ENCODE measurements around the gene CLEC10A.
A peak's percentile ranks its signal among the peaks of the same experiment; 100 is the strongest.
"Not testable (repeated sequence)": the region's sequence is repeated elsewhere in the genome, so short reads cannot be mapped to it uniquely, and the experiment has no call there.

The CLEC10A gene

DNA sequence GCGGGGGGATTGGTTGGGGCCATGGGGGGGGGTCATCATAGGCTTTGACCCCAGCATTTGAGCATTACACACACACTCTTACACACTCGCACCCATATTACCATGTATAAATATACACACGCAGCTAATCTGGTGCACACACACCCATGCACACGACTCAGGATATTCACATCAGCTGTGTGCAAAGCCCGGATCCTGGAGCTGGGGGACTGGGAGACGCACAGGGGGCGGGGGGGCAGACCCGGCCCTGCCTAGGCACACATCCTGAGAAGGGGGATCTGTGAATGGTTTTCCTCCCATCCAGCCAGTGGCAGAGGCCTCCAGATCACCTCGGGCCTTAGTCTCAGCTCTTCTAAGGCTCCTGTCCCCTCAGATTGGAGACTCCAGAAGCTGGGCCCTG lies 28.9 kb upstream of the CLEC10A start:
- DNase-seq (ENCODE audit: low read depth, low spot score): no peak

DNA sequence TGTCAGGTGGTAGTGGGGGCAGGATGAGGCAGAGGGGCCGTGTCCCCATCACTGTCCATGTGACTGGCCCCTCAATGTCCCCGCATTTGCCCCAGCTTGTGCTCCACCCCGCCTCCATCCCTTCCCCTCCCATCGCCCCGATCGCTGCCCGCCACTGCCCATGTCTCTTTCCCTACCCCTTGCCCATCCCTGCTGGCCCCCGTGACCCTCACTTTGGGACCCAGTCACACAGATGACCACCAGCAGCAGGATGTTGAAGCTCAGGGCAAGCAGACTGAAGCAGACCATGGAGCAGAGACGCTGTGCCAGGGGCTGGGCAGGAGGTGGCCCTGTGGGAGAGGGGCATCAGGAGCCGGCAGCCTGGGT lies 28.5 kb upstream of the CLEC10A start:
- no peak for DNase-seq (ENCODE audit: low read depth, low spot score)

DNA sequence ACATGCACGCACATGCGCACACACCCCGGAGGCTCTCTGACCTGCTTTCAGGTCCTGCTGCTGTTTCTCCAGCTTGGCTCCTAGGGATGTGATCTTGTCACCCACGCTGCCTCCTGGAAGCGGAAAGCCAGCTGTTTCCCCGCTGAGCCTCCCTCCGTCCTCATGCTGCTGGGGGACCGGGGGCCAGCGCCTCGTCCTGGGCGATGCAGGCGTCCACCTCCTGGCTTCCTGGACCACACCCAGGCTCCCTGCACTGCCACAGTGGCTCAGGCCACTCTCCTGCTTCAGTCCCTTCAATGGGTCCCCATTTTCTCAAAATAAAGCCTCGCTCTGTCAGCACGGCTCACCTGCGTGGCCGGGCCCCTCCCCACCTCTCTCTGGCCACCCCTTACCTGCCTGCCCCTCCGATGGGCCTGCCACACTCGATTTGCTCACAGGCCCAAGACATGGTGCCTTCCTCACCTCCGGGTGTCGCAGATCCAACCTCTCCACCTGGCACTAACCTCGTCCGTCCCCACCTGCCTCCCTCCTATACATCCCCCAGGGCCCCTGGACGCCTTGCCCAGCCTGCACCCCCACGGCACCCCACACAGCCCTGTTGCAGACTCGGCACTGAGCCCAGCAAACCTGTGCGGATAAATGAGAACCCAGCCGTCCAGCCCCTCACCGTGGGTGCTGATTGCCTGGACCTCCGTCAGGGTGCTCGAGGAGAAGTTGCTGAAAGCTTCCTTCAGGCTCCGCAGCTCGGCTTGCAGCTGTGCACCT lies 27.9 kb upstream of the CLEC10A start:
- no peak for DNase-seq (ENCODE audit: low read depth, low spot score)

DNA sequence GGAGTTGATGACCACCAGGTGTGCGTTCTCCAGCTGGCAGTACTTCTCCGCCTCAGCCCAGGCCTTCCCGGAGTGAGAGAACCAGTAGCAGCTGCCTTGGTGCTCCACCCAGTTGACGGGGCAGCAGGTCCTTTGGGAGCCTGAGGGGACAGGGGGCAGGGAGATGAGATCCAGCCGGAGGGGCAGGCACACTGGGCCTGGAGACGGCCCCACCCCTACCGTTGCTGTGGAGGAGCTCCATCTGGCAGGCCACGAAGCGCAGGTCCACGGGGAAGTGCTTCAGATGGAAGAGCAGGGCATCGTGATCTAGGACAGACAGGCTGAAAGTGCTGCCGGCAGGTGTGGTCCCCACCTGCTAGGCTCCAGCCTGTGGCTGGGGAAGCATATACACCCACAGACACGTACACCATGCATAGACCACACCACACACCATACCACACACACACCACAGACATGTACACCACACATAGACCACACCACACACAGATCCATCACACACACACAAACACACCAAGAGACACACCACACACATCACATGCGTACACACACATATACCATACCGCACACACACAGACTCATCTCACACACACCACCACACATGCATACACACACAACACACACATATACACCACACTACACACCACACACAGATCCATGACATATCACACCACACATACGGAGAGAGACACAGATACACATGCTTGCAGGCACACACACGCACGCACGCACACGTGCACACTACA lies 27.1 kb upstream of the CLEC10A start:
- no peak for DNase-seq (ENCODE audit: low read depth, low spot score)

DNA sequence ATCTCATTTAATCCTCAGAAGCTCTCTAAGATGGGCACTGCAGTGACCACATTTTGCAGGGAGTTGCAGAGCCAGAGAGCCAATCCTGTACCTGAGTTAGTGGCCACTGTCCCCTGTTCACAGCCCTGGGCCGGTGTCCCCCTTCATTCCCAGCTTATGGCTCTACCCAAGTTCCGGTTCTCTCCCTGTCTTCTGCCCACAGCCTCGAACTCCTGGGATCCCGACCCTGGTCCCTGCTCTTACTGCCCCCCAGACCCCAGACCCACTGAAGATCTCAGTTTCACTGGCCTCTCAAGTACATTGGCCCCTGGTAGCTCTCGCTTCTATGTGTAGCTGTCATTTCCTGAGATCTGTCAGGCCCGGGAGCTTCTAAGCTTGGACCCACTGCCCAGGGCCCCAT lies 22.4 kb upstream of the CLEC10A start:
- no peak for DNase-seq (ENCODE audit: low read depth, low spot score)

DNA sequence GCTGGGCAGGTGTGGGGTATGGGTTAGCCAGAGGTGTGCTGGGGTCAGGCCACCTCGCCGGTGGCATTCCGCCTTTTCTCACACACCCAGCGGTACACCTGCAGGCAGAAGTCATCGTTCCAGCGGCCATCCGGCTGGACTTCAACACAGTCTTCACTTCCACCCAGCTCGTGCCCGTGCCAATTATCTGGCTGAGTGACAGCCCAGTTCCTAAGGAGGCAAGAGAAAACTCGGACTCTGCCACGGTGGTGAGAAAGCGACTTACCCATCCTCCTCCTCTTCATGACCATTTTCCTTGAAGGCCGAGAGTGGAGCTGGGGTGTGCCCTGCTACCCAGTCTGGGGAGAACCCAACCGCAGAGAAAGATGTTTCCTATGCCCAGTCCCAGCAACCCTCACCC lies 21.5 kb upstream of the CLEC10A start:
- DNase-seq (ENCODE audit: low read depth, low spot score): no peak

DNA sequence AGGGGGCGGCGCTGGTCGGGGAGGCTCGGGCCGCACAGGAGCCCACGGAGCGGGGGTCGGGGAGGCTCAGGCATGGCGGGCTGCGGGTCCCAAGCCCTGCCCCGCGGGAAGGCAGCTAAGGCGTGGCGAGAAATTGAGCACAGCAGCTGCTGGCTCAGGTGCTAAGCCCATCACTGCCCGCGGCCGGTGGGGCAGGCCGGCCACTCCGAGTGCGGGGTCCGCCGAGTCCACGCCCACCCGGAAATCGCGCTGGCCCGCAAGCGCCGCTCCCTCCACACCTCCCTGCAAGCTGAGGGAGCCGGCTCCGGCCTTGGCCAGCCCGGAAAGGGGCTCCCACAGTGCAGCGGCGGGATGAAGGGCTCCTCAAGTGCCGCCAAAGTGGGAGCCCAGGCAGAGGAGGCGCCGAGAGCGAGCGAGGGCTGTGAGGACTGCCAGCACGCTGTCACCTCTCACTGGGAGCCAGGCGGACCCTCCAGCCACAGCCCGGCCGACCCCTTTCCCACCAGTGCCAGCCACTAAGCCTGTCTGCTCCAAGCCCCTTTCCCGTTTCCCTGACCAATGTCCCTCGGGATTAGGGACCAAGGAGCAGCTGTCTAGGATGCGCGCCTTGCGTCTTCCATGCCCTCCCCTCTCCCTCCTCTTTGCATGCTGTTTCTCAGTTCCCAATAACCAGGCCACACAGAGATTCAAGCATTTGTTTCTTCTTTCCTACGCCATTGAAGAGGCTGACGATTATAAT lies 20.8 kb upstream of the CLEC10A start:
- DNase-seq (ENCODE audit: low read depth, low spot score): not testable (repeated sequence)

DNA sequence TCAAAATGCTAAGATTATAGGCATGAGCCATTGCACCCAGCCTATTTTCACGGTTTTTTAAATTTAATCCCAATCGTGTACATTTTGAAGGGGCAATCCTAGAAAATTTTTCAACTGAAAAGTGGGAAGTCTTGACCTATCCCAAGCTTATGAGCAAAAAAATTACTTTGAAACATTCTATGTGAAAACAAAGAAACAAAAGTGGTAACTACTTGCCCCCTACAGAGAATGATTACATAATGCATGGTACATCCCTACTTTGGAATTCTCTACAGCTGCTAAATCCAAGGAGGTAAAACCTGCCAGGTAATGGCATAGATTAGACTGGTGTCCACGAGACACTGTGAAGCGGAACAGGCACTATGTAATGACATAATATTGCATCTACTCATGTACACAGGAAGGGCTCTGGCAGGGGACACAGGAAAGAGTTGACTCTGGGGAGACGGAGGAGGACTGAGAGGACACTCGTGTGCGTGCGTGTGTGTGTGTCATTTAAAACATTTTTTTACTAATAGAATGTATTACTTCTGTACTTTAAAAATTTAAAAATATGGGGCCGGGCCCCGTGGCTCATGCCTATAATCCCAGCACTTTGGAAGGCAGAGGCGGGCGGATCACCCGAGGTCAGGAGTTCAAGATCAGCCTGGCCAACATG lies 18.9 kb upstream of the CLEC10A start:
- no peak for DNase-seq (ENCODE audit: low read depth, low spot score)

DNA sequence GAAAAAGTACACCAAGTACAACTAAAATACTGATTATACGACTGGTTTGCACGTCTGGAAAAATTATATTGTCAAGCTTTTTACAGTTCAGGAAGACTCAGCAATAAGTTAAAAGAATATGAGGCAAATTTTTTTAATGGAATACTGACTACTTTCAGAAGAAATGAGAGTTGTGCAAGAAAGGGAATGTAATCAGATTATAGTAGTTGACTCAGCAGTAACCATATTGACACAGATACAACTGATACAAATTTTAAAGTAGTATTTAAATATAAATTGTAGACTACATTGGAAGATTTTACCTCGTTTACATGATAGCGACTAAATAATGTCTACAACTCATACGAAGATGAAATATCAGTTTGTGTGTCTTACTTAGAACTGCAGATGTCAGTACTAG lies 17.9 kb upstream of the CLEC10A start:
- DNase-seq (ENCODE audit: low read depth, low spot score): no peak

DNA sequence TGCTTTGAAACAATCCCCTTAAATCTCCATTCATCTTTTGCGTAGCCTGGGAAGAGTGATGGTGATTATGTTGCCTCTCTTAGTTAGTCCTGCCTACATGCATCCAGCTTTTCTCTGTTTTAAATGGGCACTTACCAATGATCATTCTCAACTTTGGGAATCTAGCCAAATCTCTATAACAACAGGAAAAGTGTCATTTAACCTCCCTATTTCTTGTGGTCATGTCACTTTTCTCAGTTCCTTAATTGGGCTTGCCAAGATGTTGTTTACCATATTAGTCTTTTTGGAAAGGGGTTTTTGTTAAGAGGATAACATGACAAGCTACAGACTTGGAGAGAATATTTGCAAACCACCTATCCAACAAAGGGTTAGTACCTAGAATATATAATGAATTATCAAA lies 15.6 kb upstream of the CLEC10A start:
- no peak for DNase-seq (ENCODE audit: low read depth, low spot score)

DNA sequence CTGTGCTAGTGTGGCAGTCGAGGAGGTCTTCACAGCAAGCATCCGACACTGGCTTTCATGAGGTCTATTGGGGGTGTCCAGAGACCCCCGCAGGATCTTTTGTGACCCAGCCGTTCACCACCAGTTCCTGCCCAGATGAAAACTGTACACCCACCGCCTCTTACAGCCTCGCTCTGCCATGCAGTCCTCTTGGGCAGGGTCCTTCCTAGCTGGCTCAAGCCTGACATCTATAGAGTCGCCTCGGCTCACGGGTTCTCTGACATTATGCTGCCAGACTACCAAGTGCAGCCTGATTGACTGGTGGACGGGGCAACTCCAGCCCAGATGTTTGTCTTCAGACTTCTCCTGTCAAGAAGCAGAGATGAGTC lies 14.6 kb upstream of the CLEC10A start:
- DNase-seq (ENCODE audit: low read depth, low spot score): no peak

DNA sequence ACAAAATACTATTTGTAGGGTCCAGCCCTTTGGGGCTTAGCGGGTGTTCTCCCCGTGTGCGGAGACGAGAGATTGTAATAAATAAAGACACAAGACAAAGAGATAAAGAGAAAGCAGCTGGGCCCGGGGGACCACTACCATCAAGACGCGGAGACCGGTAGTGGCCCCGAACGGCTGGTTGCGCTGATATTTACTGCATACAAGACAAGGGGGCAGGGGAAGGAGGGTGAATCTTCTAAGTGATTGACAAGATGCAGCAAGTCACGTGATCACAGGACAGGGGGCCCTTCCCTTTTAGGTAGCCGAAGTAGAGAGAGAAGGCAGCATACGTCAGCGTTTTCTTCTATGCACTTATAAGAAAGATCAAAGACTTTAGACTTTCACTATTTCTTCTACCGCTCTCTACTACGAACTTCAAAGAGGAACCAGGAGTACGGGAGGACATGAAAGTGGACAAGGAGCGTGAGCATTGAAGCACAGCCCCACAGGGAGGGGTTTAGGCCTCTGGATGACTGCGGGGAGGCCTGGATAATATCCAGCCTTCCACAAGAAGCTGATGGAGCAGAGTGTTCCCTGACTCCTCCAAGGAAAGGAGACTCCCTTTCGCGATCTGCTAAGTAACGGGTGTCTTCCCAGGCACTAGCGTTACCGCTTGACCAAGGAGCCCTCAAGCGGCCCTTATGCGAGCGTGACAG lies 11.4 kb upstream of the CLEC10A start:
- DNase-seq (ENCODE audit: low read depth, low spot score): not testable (repeated sequence)

DNA sequence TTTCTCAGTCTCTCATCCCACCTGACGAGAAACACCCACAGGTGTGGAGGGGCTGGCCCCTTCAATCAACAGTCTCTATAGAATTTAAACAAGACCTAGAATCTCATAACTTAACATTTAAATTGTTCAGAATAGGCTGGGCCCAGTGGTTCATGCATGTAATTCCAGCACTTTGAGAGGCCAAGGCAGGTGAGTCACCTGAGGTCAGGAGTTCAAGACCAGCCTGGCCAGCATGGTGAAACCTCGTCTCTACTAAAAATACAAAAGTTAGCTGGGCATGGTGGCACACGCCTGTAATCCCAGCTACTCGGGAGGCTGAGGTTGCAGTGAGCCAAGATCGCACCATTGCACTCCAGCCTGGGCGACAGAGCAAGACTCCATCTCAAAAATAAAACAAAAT lies 9.5 kb upstream of the CLEC10A start:
- DNase-seq (ENCODE audit: low read depth, low spot score): not testable (repeated sequence)

DNA sequence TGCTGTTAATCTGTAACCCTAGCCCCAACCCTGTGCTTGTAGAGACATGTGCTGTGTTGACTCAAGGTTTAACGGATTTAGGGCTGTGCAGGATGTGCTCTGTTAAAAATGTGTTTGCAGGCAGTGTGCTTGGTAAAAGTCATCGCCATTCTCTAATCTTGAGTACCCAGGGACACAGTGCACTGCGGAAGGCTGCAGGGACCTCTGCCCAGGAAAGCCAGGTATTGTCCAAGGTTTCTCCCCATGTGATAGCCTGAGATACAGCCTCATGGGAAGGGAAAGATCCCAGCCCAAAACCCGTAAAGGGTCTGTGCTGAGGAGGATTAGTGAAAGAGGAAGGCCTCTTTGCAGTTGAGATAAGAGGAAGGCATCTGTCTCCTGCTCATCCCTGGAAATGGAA lies 8.4 kb upstream of the CLEC10A start:
- not testable (repeated sequence) for DNase-seq (ENCODE audit: low read depth, low spot score)

DNA sequence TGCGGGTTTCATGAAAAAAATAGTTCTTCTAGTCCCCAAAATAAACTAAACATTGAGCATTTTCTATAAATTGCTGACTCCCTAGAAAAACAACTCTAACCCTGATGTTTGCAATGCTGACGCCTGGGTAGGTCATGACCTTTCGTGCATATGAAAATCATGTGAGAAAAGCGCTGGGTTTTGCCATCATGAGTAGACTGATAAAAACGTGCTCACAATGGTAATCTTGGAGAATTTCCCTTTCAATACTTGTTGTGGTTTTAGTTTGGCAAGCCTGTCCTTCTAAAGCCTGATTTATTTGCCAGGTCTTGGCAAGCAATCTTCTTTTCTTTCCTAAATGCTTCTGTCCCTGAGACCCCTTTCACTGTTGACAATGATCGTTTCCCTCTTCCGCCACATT lies 4.0 kb upstream of the CLEC10A start:
- DNase-seq (ENCODE audit: low read depth, low spot score): peak; percentile 67

DNA sequence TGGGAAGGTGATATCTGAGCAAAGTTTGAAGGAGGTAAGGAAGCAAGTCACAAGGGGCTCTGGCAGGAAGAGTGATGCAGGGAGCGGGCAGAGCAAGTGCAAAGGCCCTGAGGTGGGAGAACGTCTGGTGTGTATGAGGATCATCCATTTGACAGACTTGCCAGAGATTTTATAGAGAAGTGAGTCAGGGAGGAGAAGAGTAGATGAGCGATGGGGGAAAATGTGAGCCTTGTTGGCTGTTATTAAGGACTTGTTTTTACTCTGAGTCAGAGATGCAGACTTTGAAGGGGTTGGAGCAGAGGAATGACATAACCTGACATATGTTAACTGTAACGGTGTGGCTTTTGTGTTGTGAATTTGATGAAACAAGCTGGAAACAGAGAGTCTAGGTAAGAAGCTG lies 3.5 kb upstream of the CLEC10A start:
- DNase-seq (ENCODE audit: low read depth, low spot score): peak; percentile 54

DNA sequence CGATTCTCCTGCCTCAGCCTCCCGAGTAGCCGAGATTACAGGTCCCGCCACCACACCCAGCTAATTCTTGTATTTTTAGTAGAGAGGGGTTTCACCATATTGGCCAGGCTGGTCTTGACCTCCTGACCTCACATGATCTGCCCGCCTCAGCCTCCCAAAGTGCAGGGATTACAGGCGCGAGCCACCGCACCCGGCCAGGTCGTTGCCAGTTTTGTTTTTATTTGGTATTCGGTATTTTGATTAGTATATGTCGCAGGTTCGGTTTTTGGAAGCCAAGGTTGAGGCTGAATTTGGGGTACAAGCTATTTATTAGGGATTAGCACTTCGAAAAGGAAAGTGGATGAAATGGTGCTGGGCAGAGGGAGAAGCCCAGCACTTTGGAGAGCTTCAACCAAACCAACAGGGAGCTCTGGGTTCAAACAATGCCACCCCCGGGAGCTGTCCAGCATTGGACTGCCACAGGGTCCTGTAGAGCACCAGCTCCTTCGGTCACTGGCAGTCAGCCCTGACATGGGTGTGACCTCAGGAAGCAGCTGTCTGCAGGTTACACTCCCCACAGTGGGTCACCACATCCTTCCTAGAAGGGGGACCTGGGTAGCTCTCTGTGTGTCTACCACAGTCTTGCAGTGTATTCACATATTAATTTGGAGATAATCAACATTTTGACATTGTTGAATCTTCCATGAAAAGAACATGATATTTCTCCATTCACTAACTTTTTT lies 1.5 kb upstream of the CLEC10A start:
- no peak for DNase-seq (ENCODE audit: low read depth, low spot score)

DNA sequence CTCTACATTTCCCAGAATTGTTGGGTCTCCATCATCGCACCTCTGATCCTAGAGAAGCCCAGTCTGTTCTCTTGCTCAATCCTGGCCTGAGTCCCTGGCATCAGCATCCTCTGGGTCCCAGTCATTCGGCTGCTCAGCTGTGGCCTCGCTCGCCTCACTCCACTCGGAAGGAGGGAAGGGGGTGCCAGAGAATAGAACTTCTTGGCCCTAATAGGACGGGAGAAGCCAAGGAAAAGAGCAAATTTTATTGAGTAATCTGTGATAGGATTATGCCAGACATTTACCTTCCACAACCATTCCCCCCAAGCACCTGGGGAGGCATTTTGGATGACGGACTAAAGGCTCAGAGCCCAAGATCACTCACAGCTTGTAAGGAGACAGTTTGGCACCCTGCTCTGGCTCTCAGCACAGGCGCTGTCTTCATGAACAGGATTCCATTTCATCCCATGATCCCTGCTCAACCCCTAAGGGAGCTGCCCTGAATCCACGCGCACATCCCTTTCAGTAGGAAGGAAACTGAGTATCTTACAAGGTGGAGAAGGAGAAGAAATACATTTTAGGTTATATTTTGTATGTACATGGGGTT lies 498 bp upstream of the CLEC10A start:
- DNase-seq (ENCODE audit: low read depth, low spot score): no peak

DNA sequence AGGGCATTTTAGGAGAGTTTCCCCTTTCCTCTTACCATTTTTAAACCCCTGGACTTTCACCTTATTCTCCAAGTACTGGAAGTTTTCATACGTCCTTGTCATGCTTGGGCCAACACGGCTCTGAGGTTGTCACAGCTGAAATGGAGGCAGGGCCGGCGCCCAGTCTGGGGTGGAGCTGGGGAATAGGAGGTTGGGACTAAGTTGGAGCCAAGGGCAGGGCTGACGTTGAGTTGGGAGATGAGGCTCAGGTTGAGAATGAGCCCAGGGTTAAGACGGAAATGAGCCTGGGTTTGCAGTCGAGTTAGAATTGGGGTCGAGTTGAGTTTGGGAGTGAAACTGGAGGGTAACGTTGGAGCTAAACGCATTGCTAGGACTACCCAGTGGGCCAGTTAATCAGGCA lies 1.3 kb downstream of the CLEC10A start:
- DNase-seq (ENCODE audit: low read depth, low spot score): no peak

DNA sequence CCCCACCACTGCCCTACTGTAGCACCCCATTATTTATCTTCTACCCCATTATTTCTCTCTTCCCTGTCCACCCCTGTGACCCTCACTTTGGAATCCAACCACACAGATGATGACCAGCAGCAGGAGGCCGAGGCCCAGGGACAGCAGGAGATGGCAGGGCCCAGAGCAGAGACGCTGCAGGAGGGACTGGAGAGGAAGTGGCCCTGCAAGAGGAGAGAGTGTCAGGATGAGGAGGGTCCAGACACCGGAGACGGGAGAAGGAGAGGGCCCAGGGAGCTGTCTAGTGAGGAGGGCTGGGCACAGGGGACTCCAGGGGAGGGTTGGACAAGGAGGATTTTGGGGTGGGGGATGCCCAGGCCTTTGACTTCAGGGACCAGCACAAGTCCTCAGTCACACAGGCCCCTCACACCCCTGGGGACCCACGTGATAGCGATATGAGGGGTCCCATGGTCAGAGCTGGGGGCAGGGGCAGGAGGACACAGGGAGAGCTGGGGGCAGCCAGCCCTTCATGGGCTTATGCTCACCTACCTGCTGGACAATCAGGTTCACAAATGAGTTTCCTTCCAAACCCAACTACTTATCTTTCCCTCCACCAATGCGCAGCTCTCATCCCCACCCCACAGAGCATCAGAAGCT lies 2.0 kb downstream of the CLEC10A start:
- DNase-seq (ENCODE audit: low read depth, low spot score): no peak
